SU-DHL-6 (cell line): ENCODE data around the gene PCDHGB4.

Source experiments
- H2AFZ ChIP-seq: fragments of 200-600 bp; sonication (generic); 2 replicates; pipeline ENCODE4 v1.6.1; 2014; ENCODE audit warnings: low read depth, mild to moderate bottlenecking, moderate library complexity, mixed read lengths, antibody characterized with exemption, low read length; ENCODE audit not compliant: severe bottlenecking
- H3F3A ChIP-seq: fragments of 200-600 bp; shearing (Covaris generic); 2 replicates; pipeline ENCODE4 v1.6.0; 2016; ENCODE audit warnings: antibody characterized with exemption, mild to moderate bottlenecking; ENCODE audit not compliant: insufficient read depth
- H3K27ac ChIP-seq: fragments of 200-600 bp; sonication (generic); 2 replicates; pipeline ENCODE4 v1.5.1; 2016; ENCODE audit warnings: low read depth, mild to moderate bottlenecking, low read length, moderate library complexity, mixed read lengths
- H3K27me3 ChIP-seq: fragments of 200-600 bp; sonication (generic), shearing (Covaris generic); 2 replicates; pipeline ENCODE4 v1.6.0; 2014; ENCODE audit warnings: mild to moderate bottlenecking, low read length
- H3K36me3 ChIP-seq: fragments of 200-600 bp; sonication (generic); 2 replicates; pipeline ENCODE4 v1.6.1; 2014; ENCODE audit warnings: mild to moderate bottlenecking, low read length, mixed read lengths
- H3K4me2 ChIP-seq: fragments of 300-600, 200-600 bp; shearing (Covaris generic), sonication (generic); 2 replicates; pipeline ENCODE4 v1.6.0; 2014; ENCODE audit warnings: low read length, low read depth, mild to moderate bottlenecking; ENCODE audit not compliant: poor library complexity, severe bottlenecking
- H3K4me3 ChIP-seq: fragments of 200-600 bp; sonication (generic); 2 replicates; pipeline ENCODE4 v1.5.1; 2014; ENCODE audit warnings: antibody characterized with exemption, low read length, mild to moderate bottlenecking, mixed read lengths; ENCODE audit not compliant: insufficient read depth, poor library complexity, severe bottlenecking
- H3K79me2 ChIP-seq: fragments of 200-600 bp; sonication (generic); 2 replicates; pipeline ENCODE4 v1.6.1; 2014; ENCODE audit warnings: mild to moderate bottlenecking, low read length, moderate library complexity; ENCODE audit not compliant: insufficient read depth
- H3K9ac ChIP-seq: fragments of 200-600 bp; sonication (generic); 2 replicates; pipeline ENCODE4 v1.7.0; 2014; ENCODE audit warnings: mild to moderate bottlenecking, low read length
- H3K9me2 ChIP-seq: fragments of 200-600 bp; sonication (generic); replicated peaks from 2 replicates; pipeline ENCODE4 v1.6.1; 2014; ENCODE audit warnings: low read length; ENCODE audit not compliant: insufficient read depth
- H3K9me3 ChIP-seq: fragments of 200-600 bp; sonication (generic); 2 replicates; pipeline ENCODE4 v1.6.1; 2014; ENCODE audit warnings: low read length, mixed read lengths; ENCODE audit not compliant: insufficient read depth
- H4K20me1 ChIP-seq: fragments of 200-600 bp; sonication (generic); 2 replicates; pipeline ENCODE4 v1.6.1; 2014; ENCODE audit warnings: low read depth, mild to moderate bottlenecking, antibody characterized with exemption, low read length, moderate library complexity, mixed read lengths
- EZH2phosphoT487 ChIP-seq: fragments of 200-600 bp; sonication (generic), shearing (Covaris generic); conservative IDR thresholded peaks from 2 replicates; pipeline ENCODE4 v1.6.1; 2018; ENCODE audit warnings: mild to moderate bottlenecking, antibody characterized with exemption, low read length, moderate library complexity, mixed read lengths
- TF ChIP-seq, protein P1 (sequence below): fragments of 200-600 bp; sonication (generic); IDR thresholded peaks from one replicate; pipeline ENCODE4 v1.5.1; 2017; ENCODE audit warnings: antibody characterized with exemption, mild to moderate bottlenecking, low read length, moderate library complexity; ENCODE audit not compliant: insufficient read depth, poor library complexity, severe bottlenecking

The PCDHGB4 gene

DNA sequence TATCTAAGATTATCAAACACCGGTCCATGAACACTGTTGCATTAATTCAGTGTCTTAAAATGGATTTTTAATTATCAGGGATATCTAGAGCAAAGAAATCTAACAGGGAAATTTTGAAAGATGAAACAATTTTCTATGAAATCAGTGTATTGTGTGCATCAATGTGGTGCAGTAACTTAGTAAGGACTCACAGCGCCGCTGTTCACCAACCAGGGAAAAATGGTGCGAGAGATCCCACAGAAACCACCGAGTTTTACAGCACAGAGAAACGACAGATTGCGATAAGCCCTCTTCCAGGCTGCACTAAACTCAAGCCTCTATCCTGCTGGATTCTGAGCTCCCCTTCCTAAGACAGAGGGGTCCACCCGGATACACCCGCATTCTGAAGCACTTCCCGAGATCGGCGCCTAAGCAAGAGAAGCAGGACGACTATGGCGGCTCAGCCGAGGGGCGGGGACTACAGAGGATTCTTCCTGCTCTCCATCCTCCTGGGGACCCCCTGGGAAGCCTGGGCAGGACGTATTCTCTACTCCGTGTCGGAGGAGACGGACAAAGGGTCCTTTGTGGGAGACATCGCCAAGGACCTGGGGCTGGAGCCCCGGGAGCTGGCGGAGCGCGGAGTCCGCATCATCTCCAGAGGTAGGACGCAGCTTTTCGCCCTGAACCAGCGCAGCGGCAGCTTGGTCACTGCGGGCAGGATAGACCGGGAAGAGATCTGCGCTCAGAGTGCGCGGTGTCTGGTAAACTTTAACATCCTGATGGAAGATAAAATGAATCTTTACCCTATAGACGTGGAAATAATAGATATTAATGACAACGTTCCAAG is 4.8 kb upstream of the PCDHGB4 start, which contains the start of gene PCDHGA7:
Gene PCDHGA7 (plus strand): TSS at position 274 of the 826 bp plus-strand sequence. CDS start 158 bp downstream, at position 432.
- H3K9me3 ChIP-seq = peaks cover 18% of the 10 kb centered on the region; the same call in 1 of the 2 replicates
- no peaks in the 10 kb centered on the region for H4K20me1 ChIP-seq
- peak within 1 kb of the TSS; percentile 55 for H2AFZ ChIP-seq
- no peak for TF ChIP-seq EZH2phosphoT487
- TF ChIP-seq, protein P1, sequence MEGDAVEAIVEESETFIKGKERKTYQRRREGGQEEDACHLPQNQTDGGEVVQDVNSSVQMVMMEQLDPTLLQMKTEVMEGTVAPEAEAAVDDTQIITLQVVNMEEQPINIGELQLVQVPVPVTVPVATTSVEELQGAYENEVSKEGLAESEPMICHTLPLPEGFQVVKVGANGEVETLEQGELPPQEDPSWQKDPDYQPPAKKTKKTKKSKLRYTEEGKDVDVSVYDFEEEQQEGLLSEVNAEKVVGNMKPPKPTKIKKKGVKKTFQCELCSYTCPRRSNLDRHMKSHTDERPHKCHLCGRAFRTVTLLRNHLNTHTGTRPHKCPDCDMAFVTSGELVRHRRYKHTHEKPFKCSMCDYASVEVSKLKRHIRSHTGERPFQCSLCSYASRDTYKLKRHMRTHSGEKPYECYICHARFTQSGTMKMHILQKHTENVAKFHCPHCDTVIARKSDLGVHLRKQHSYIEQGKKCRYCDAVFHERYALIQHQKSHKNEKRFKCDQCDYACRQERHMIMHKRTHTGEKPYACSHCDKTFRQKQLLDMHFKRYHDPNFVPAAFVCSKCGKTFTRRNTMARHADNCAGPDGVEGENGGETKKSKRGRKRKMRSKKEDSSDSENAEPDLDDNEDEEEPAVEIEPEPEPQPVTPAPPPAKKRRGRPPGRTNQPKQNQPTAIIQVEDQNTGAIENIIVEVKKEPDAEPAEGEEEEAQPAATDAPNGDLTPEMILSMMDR = peak; percentile 40
- H3K9ac ChIP-seq = peak within 1 kb of the TSS; percentile 59
- H3K4me3 ChIP-seq = peak within 1 kb of the TSS; percentile 55
- no peaks in the 10 kb centered on the region for H3K27me3 ChIP-seq
- no peaks in the 10 kb centered on the region for H3F3A ChIP-seq
- H3K36me3 ChIP-seq = peaks cover 5% of the 10 kb centered on the region; the same call in 1 of the 2 replicates
- H3K79me2 ChIP-seq = no peaks in the 10 kb centered on the region
- H3K9me2 ChIP-seq = no peaks in the 10 kb centered on the region
- peak within 1 kb of the TSS; percentile 54 for H3K4me2 ChIP-seq
- peak within 1 kb of the TSS; percentile 35 for H3K27ac ChIP-seq

DNA sequence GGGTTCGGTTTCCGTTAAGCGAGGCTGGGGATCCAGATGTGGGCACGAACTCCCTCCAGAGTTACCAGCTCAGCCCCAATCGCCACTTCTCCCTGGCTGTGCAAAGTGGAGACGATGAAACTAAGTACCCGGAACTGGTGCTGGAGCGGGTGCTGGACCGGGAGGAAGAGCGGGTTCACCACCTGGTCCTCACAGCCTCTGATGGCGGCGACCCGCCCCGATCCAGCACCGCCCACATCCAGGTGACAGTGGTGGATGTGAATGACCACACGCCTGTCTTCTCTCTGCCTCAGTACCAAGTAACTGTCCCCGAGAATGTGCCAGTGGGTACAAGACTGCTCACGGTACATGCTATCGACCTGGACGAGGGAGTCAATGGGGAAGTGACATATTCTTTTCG is 4.2 kb upstream of the PCDHGB4 start:
- Histone ChIP-seq H3K36me3 (peaks cover 3% of the 10 kb centered on the region; the same call in 1 of the 2 replicates), H3K4me2 (peak overlapping the region; percentile 54), H3K9me3 (peaks cover 18% of the 10 kb centered on the region; the same call in 1 of the 2 replicates), H3F3A (no peaks in the 10 kb centered on the region), H4K20me1 (no peaks in the 10 kb centered on the region), H3K27ac (peak overlapping the region; percentile 35; the same call in 1 of the 2 replicates), H3K9me2 (no peaks in the 10 kb centered on the region), H2AFZ (peak overlapping the region; percentile 55), H3K4me3 (peak overlapping the region; percentile 55), H3K27me3 (no peaks in the 10 kb centered on the region), H3K79me2 (no peaks in the 10 kb centered on the region), H3K9ac (peak overlapping the region; percentile 59)
- TF ChIP-seq, protein P1 = no peak
- TF ChIP-seq EZH2phosphoT487 = no peak

DNA sequence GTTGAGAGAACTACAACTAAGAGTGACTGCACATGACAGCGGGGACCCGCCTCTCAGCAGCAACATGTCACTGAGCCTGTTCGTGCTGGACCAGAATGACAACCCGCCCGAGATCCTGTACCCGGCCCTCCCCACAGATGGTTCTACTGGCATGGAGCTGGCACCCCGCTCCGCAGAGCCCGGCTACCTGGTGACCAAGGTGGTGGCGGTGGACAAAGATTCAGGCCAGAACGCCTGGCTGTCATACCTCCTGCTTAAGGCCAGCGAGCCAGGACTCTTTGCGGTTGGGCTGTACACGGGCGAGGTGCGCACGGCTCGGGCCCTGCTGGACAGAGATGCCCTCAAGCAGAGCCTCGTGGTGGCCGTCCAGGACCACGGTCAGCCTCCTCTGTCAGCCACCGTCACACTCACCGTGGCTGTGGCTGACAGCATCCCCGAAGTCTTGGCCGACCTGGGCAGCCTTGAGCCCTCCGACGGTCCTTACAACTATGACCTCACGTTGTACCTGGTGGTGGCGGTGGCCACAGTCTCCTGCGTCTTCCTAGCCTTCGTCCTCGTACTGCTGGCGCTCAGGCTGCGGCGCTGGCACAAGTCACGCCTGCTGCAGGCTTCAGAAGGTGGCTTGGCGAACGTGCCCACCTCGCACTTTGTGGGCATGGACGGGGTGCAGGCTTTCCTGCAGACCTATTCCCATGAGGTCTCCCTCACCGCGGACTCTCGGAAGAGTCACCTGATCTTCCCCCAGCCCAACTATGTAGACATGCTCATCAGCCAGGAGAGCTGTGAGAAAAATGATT is 2.8 kb upstream of the PCDHGB4 start:
- H3K9me3 ChIP-seq = peaks cover 18% of the 10 kb centered on the region; the same call in 1 of the 2 replicates
- H3K4me2 ChIP-seq = no peak overlapping the region
- no peaks in the 10 kb centered on the region for H3K79me2 ChIP-seq
- no peak for TF ChIP-seq EZH2phosphoT487
- TF ChIP-seq, protein P1 = no peak
- H3K4me3 ChIP-seq = no peak overlapping the region
- no peaks in the 10 kb centered on the region for H3K9me2 ChIP-seq
- H3F3A ChIP-seq = no peaks in the 10 kb centered on the region
- H3K27ac ChIP-seq = no peak overlapping the region
- H3K27me3 ChIP-seq = no peaks in the 10 kb centered on the region
- H3K36me3 ChIP-seq = peaks cover 3% of the 10 kb centered on the region; the same call in 1 of the 2 replicates
- no peak overlapping the region for H2AFZ ChIP-seq
- no peaks in the 10 kb centered on the region for H4K20me1 ChIP-seq
- no peak overlapping the region for H3K9ac ChIP-seq
